GM21367 (cell line): ENCODE results near the gene CCR2.
"Not testable (repeated sequence)": the region's sequence is repeated elsewhere in the genome, so short reads cannot be mapped to it uniquely, and the experiment has no call there.

Experiments used
- ATAC-seq: cut with Tn5 transposase; IDR thresholded peaks from one replicate; pipeline ENCODE4 v1.9.1; 2021; ENCODE audit not compliant: unreplicated experiment

The CCR2 gene

DNA sequence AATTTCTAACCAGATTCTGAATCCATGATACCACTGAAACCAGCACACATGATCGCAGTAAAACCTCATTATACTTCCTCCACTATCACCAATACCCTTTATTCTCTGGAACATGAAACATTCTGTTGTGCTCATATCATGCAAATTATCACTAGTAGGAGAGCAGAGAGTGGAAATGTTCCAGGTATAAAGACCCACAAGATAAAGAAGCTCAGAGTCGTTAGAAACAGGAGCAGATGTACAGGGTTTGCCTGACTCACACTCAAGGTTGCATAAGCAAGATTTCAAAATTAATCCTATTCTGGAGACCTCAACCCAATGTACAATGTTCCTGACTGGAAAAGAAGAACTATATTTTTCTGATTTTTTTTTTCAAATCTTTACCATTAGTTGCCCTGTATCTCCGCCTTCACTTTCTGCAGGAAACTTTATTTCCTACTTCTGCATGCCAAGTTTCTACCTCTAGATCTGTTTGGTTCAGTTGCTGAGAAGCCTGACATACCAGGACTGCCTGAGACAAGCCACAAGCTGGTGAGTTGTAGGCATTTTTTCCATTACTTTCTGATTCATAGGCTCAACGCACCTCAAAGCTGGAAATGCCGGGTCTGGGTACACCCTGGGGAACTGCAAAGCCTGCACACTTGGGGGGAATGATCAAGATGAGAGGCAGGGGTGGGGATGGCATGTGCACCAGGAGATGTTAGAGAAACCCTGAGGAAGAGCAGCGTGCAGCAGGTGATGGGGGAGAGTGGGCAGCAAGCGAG lies at the start of gene CCR2:
Gene CCR2, plus strand, starts transcription at position 465 of the 764 bp plus-strand sequence. CDS start 3,417 bp downstream, outside the sequence.
- ATAC-seq: no peak

DNA sequence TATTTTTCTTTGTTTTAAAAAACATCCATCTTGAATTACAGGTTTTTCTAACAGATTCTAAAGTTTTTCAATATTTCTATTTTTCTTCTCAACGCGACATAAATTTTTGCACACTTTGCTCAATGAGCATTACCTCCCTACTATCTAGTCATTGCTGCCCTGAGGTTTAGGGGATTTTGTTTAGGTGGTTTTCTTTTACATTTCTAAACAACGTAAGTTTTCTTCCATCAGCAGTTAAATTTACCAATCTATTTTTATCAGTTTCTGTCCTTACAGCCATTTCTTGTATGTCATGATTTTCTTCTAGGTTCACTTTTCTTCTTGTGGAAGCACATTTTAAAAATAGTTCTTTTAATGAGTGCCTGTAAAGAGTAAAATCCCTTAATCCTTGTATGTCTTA lies 49.2 kb upstream of the CCR2 start:
- ATAC-seq: no peak

DNA sequence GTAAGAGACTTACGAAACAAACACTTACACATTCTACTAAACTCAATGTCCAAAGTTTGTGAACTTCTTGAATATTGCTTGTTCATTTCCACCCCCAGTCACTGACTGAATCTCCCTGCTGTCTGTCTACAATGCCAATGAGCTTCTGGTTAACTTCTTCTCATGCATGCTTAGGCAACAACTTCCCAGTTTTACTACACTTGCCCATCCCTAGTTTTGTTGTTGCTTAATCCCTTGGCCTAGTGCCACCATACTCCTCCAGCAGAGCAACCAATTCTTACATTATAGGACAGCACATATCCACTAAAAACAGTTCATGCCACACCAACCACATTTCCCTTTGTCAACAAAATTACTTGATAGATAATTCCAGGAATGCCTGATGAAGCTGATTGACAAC lies 40.9 kb upstream of the CCR2 start:
- ATAC-seq: no peak

DNA sequence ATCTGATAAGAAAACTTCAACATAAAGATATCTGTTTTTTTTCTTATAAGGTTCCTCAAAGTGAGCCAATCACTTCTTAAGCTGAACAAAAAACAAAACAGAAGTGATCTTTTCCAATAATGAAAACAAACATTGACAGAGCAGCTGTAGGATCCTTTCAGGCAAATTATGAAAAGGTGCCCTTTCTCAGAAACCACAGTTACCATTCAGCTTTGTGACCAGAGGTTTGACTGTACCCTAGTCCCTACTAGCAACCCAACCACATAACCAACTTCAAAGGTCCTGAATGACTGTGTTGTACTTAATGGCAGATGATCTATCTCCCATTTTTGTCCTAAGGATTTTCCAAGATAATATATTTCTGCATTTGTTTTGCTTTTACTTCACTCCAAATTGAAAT lies 39.4 kb upstream of the CCR2 start:
- ATAC-seq: no peak

DNA sequence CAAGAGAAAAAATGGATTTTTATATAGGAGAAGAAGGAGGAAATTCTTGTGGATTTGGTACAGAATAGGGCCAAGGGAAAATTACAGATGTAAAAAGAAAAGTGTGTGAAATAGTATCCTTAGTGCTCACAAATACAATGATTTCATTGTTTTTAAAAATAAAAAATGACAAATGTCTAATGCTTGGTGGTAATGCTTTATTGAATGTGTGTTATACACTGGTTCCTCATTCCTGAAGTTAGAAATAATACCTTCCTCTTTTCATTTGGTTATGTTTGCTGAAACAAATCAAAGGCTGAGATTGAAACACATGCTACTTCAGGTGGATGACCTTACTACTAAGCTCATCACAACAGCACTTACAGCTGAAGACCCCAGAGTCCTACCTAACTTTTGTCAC lies 37.7 kb upstream of the CCR2 start:
- ATAC-seq: no peak

DNA sequence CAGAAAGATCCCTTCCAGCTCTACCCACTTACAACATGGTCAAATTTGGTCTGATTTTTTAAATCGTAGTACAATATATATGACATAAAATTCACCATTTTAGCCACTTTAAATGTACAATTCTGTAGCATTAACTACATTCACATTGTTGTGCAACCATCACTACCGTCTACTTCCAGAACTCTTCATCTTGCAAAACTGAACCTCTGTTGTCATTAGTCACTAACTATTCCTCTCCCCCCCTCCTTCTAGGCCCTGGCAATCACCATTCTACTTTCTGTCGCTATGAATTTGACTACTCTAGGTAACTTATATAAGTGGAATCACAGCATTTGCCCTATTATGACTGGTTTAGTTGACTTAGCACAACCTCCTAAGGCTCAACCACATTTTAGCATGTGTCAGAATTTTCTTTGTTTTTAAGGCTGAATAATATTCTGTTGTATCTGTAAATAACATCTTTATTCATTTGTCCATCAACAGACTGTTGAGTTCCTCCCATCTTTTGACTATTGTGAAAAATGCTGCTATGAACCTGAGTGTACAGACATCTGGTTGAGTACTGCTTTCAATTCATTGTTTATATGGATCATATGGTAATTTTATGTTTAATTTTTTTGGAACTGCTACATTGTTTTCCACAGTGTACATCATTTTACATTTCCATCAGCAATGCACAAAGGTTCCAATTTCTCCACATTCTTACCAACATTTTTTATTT lies 35.5 kb upstream of the CCR2 start:
- ATAC-seq: no peak

DNA sequence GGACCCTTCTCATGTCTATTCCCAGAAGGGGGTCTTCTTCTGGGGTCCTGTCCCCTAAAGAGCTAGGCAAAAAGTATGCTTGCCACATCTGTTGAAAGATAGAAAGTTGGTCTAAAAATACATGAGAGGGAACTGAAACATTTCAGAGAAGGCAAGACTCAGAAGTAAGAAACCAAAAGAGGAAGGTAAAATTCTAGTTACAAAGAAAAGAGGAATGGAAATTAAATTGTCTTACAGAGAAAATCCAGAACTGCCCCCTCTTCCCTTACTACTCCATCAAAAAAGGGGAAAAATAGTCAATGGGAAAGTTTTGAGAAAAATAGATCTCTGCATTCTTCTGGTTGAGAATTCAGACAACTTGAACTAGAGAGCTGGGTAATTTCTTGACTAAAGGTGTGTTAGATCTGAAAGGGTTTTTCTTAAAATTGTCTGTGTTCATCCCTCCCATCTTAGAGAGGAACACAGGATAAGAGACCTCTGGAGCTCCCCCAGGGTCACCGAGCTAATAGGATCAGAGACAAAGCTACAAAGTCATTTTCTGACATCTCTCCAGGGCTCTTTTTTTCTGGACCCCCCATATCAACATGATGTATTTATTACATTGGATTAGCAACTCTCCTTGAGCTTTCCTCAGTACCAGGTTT lies 32.3 kb upstream of the CCR2 start:
- no peak for ATAC-seq

DNA sequence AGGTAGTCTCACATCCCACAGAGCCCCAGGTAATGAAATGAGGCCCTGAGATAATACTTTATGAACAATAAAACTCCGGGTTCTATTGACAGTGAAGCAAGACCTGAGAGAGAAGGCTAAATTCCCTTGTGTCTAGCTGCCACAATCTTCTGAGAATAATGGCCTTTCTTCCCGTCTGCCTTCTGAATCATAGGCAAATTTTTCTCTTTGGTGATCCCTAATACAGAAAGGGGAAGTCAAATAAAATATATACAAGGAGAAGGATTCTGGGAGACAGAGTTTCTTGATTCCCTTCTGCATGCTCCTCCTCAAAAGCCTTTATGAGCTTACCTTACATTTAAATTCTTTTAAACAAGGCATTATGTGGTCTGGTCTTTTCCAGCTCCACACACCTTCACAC lies 29.9 kb upstream of the CCR2 start:
- no peak for ATAC-seq

DNA sequence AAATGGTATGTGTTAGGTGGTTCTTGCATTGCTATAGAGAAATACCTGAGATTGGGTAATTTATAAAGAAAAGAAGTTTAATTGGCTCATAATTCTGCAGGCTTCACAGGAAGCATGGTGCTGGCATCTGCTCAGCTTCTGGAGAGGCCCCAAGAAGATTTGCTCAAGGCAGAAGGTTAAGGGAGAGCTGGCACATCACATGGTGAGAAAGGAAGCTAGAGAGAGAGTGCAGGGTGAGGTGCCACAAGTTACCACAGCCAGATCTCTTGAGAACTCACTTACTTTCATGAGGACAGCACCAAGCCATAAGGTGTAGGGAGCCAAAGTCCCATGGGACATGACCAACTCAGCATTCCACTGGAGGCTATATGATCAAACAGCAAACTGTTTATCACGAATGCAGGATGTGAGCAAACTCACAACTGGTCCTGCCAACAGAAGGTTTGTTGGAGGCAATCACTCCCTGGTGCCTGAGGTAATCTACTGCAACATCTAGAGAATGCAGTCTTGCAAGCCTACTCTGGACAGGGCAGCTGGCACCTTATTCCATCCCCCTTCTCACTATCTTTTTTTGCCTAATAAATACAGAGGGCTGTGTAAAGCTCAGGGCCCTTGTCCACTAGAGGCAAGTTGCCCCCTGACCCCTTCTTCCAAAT lies 28.1 kb upstream of the CCR2 start:
- ATAC-seq: no peak

DNA sequence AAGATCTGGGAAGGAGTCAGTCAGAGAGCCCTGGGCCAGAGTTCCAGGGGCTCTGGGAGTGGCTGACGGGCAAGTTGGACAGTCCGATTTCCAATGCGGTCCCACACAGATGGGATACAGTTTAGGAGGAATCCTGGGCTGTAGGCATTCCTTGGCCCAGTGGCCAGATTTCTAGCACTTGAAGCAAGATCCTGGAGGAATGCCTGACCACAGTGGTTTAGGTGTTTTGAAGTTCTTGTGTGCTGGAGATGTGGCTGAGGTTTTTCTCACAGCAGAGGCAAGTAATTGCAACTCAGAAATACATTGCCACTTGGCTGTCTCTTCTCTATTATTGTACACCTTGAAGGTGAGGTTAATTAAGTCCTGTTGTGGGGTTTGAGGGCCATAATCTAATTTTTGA lies 23.2 kb upstream of the CCR2 start:
- ATAC-seq: not testable (repeated sequence)

DNA sequence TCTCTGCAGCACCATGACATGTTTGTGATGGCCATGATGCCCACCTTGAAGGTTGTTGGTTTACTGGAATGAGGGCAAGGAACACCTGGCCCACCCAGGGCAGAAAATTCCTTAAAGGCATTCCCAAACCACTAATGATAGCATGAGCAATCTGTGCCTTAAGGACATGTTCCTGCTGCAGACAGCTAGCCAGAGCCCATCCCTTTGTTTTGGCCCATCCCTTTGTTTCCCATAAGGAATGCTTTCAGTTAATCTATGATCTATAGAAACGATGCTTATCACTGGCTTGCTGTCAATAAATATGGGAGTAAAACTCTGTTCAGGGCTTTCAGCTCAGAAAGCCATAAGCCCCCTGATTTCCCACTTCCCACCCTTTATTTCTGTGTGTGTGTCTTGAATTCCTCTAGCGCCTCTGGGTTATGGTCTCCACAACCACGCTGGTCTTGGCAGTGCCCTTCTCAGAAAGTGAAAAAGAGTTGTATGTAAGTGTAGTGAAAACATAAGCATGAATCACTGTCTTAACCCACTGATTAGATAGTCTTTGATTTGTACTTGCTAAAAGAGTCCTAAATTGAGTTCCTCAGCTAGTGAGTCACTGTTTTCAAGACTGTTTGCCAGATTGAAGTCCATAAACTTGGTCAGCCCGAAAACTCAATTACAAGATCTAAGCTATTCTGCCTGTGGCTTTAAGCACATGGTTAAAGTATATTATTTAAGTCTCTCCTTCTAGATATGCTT lies 19.0 kb upstream of the CCR2 start:
- ATAC-seq: no peak

DNA sequence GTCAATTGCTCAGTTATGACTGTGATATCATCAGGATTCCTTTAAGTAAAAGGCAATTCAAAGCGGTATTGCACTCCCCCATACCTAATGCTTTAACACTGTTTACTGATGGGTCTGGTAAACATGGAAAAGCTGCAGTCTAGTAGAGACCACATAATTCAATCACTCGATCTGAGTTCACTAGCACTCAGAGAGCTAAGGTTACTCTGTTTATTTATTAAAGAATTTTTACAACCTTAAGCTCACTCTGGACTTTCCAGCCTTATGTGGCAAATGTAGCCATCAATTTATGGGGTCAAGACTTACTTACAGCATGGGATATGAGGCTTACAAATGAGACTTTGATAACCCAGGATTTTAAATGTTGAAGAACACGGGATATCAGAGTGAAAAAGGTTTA lies 18.4 kb upstream of the CCR2 start:
- ATAC-seq: no peak

DNA sequence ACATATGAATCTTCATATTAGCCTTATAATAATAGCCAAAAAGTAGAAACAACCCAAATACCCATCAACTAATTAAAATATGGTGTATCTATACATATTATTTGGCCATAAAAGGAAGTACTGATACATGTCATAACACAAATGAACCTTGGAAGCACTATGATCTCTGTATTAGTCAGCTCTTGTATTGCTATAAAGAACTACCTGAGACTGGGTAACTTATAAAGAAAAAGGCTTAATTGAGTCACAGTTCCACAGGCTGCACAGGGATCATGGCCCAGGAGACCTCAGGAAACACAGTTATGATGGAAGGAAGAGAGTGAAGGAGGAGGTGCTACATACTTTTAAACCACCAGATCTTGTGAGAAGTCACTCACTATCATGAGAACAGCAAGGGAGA lies 16.0 kb upstream of the CCR2 start:
- ATAC-seq: no peak

DNA sequence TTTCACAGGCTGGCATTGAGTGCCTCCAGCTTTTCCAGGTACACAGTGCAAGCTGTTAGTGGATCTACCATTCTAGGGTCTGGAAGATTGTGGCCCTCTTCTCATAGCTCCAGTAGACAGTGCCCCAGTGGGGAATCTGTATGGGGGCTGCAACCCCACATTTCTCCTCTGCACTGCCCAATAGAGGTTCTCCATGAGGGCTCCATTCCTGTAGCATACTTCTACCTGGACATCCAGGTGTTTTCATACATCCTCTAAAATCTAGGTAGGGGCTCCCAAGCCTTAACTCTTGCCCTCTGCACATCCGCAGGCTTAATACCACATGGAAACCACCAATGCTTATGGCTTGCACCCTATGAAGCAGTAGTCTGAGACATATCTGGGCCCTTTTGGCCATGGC lies 15.1 kb upstream of the CCR2 start:
- no peak for ATAC-seq

DNA sequence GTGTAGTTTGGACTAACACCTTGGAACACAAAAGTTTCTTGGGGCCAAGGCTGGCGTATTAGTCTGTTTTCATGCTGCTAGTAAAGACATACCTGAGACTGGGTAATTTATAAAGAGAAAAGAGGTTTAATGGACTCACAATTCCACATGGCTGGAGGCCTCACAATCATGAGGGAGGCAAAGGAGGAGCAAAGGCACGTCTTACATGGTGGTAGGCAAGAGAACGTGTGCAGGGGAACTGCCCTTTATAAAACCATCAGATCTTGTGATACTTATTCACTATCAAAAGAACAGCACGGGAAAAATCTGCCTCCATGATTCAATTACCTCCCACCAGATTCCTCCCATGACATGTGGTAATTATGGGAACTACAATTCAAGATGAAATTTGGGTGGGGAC lies 9.4 kb upstream of the CCR2 start:
- ATAC-seq: no peak

DNA sequence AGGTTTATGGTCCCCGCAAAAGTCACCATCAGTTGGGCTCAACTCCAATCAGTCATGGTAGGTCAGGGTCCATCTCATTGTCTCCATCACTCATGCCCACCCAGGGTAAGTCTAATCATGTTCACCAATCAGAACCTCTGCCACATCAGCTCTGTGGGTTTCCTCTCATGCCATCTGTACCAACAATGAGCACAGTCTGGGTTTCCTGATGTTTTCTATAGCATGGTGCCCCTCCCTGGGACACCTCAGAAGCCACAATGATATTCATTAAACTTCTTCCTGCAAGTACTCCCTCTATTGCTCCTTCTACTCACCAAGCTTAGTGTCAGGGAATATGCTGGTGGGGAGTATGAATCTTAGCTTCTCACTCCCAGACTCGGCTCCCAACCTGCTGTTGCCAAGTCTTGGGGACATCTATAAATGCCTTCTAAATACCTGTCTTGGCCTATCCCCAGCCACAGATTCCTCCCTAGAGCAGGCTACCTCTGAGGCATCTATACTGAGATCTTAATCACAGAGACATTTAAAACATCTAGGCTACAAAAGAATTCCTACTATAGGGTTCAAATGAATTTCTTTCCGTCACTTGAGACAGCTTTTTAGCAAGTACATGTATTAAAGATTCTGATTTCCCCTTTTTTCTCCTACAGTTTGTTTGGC lies 5.0 kb upstream of the CCR2 start:
- no peak for ATAC-seq

DNA sequence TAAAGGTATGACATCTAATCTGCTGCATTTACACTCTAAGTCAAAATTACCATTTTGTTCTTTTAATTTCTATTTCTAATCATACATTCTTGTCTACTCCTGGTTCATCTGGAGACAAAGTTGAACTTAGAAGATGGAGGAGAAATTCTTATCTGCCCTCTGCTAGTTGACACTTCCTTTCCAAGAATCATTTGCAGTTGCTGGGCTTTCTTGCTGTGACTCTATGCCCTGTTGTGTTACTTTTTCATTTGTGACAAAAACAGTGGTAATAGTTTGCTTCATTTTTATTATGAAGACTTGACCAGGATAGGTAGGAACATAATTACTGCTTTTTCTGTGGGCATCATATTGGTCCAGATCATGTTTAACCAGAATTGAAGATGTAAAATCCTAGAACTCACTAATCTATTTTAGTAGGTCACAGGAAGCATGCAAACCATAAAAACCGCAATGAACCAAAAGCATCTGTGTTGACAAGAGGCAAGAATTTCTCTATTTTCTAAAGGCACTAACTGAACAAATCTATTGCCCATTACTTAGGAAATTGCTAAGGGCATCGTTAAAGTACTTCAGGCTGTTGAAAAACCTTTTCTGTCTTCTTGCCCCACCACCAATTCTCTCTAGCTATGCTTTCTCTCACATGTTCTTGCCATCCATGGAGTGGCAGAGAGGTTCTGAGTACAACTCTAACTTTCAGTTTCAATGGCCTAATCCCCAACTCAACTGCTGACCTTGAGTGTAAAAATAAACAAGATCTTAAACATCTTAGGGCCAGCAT lies 4.2 kb upstream of the CCR2 start:
- peak; percentile 64 for ATAC-seq

DNA sequence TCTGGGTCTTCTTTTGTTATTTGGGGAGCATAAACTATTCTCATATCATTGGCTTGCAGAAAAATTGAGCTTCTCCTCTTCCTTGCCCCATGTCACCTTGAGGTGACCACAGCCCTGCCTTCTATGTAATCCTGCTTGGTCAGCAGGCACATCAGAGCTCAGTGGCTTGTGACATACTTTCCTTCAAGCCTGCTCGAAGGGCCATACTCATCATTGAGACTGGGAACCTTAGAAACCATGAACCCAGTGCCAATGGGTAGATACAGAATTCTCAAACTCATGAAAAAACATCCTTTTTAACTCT lies 3.7 kb upstream of the CCR2 start:
- peak; percentile 16 for ATAC-seq

DNA sequence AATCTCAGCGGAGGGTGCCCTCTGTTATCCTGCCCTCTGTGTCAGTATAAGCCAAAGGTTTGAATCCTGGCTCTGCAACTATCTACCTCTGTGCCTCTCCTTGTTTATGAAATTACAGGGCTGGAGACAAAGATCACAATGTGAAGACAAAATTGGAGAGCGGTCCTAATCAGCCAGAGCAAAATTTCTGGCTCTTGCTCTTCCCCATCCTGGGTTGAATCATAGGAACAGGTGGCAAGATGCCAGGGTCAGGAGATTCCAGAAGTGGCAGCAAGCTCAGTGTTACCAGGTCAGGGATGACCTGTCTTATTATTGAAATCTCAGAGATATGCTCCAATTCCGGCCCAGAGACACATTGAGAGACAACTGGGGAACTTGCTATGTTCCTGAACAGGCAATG lies 2.3 kb upstream of the CCR2 start:
- ATAC-seq: no peak

DNA sequence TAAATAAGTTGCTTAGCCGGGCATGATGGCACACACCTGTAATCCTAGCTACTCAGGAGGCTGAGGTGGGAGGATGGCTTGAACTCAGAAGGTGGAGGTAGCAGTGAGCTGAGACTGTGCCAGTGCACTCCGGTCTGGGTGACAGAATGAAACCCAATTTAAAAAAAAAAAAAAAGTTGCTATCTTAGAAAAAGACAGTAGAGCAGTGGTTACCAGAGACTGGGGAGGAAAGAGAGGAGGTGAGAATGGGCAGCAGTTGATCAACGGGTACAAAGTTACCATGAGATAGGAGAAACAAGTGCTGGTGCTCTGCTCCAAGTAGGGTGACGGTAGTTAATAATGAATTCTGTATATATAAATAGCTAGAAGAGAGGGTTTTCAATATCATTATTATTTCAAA lies 821 bp upstream of the CCR2 start:
- ATAC-seq: no peak
